ENCODE results near the gene SZRD1.
"Not testable (repeated sequence)": the region's sequence is repeated elsewhere in the genome, so short reads cannot be mapped to it uniquely, and the experiment has no call there.

GRCh38 chr1:16365146-16365498 lies 1.9 kb upstream of the SZRD1 start:
- not testable (repeated sequence) for TF ChIP-seq CHD1 (IDR thresholded peaks at IDR 0.05; ENCODE audit: low read length); CTCF (IDR thresholded peaks at IDR 0.05 in 2 of 3, conservative IDR thresholded peaks at IDR 0.05 in 1 of 3; ENCODE audit: insufficient read depth in 2 of 3, low read depth in 1 of 3, low read length in 3 of 3); POLR2AphosphoS5 (IDR thresholded peaks at IDR 0.05; ENCODE audit: control insufficient read depth, insufficient read depth, low read depth, low read length); SP2 (IDR thresholded peaks at IDR 0.05; ENCODE audit: extremely low read depth, low read depth, low read length, poor library complexity, severe bottlenecking); BRD9 (IDR thresholded peaks at IDR 0.05; ENCODE audit: low read depth, partially characterized antibody); MAZ (CRISPR knock-in tag; conservative IDR thresholded peaks at IDR 0.05 in 1 of 2, IDR thresholded peaks at IDR 0.05 in 1 of 2); CREB1 (IDR thresholded peaks at IDR 0.05); CREB1 (CRISPR knock-in tag; IDR thresholded peaks at IDR 0.05); CEBPG (CRISPR knock-in tag; IDR thresholded peaks at IDR 0.05); TCF7 (IDR thresholded peaks at IDR 0.05; ENCODE audit: borderline replicate concordance); ZBTB49 (CRISPR knock-in tag; IDR thresholded peaks at IDR 0.05; ENCODE audit: borderline replicate concordance)
- TF ChIP-seq FOXK2 (conservative IDR thresholded peaks at IDR 0.05 in 1 of 2, IDR thresholded peaks at IDR 0.05 in 1 of 2; ENCODE audit: low read depth in 2 of 2) (peak in 1 of 2 experiments; percentile 31; a peak in 1 of 4 replicates), CEBPG (tag; conservative IDR thresholded peaks at IDR 0.05 in 1 of 2, IDR thresholded peaks at IDR 0.05 in 1 of 2) (peak in 1 of 2 experiments; percentile 50; a peak in 2 of 4 replicates)
